KBM-7 (cell line): ENCODE data around the gene DDIT4.
"Not testable (repeated sequence)": the region's sequence is repeated elsewhere in the genome, so short reads cannot be mapped to it uniquely, and the experiment has no call there.

Experiments
- DNase-seq: peaks from one replicate; pipeline ENCODE4 v3.0.0-alpha.2; 2015
- in situ Hi-C: fragments of 300-500 bp; cut with MboI; formaldehyde crosslinking; loops from 2 replicates; pipeline ENCODE4 v1.14.3; 2020; ENCODE audit warnings: low sequenced_read_pairs, low pct_unique_long_range_greater_than_20kb, mixed read lengths

The DDIT4 gene

GRCh38 chr10:72248468-72249151, 25.1 kb upstream of the DDIT4 start:
- in situ Hi-C loops = no loop called here
- DNase-seq = peak; percentile 83

GRCh38 chr10:72249176-72249862, 24.4 kb upstream of the DDIT4 start:
- DNase-seq, in situ Hi-C loops: not testable (repeated sequence)

- in situ Hi-C loops = no loop called here
- DNase-seq = no peak
These were observed 23.1 kb upstream of the DDIT4 start for GRCh38 chr10:72250666-72251065.

- in situ Hi-C loops = no loop called here
- no peak for DNase-seq
These were observed 22.1 kb upstream of the DDIT4 start for GRCh38 chr10:72251635-72252034.

GRCh38 chr10:72252972-72253371, 20.8 kb upstream of the DDIT4 start:
- DNase-seq = no peak
- in situ Hi-C loops = no loop called here

- in situ Hi-C loops = no loop called here
- no peak for DNase-seq
These were observed 20.1 kb upstream of the DDIT4 start for GRCh38 chr10:72253578-72253977.

- in situ Hi-C loops = no loop called here
- DNase-seq = peak; percentile 86
These were observed 18.7 kb upstream of the DDIT4 start for GRCh38 chr10:72254813-72255568.

- in situ Hi-C loops = no loop called here
- DNase-seq = no peak
These were observed 17.6 kb upstream of the DDIT4 start for GRCh38 chr10:72255977-72256729.

GRCh38 chr10:72257051-72257892, 16.5 kb upstream of the DDIT4 start:
- peak; percentile 92 for DNase-seq
- in situ Hi-C loops = no loop called here

GRCh38 chr10:72258617-72259016, 15.1 kb upstream of the DDIT4 start:
- no peak for DNase-seq
- in situ Hi-C loops = no loop called here

- in situ Hi-C loops = no loop called here
These were observed 14.1 kb upstream of the DDIT4 start for GRCh38 chr10:72259491-72260238.

GRCh38 chr10:72260239-72260975, 13.3 kb upstream of the DDIT4 start:
- no peak for DNase-seq
- in situ Hi-C loops = no loop called here

More at GRCh38 chr10:72259491-72260238, 14.1 kb upstream of the DDIT4 start:
- DNase-seq = peak; percentile 40

GRCh38 chr10:72260976-72261783, 12.5 kb upstream of the DDIT4 start:
- in situ Hi-C loops = no loop called here
- peak; percentile 93 for DNase-seq

GRCh38 chr10:72261784-72262404, 11.8 kb upstream of the DDIT4 start:
- in situ Hi-C loops = no loop called here
- no peak for DNase-seq

- peak; percentile 44 for DNase-seq
- in situ Hi-C loops = no loop called here
These were observed 10.0 kb upstream of the DDIT4 start for GRCh38 chr10:72263613-72264241.

- no peak for DNase-seq
- in situ Hi-C loops = no loop called here
These were observed 9.2 kb upstream of the DDIT4 start for GRCh38 chr10:72264536-72264935.
